ENCODE data around the gene KDM5A. TPM values are rescaled to one million over a fixed set of nuclear protein-coding genes. Genes with fewer than 3 reads are reported as not detected.

Gene KDM5A
- total RNA-seq, 6 experiments from 2014 or later: 10.8 to 31.0 (median 27.9) TPM

- DNase-seq (no peak), ATAC-seq (no peak)
- Histone ChIP-seq H3K27me3 (no peaks in the 10 kb centered on the region), H3K36me3 (peaks cover 0 to 15% (median 0%) of the 10 kb centered on the region in 4 donors), H3K4me3 (no peak overlapping the region), H3K27ac (no peak overlapping the region), H3K4me1 (peaks cover 0 to 16% (median 0%) of the 10 kb centered on the region in 4 donors), H3K9me3 (no peaks in the 10 kb centered on the region)
- TF ChIP-seq, protein P1, sequence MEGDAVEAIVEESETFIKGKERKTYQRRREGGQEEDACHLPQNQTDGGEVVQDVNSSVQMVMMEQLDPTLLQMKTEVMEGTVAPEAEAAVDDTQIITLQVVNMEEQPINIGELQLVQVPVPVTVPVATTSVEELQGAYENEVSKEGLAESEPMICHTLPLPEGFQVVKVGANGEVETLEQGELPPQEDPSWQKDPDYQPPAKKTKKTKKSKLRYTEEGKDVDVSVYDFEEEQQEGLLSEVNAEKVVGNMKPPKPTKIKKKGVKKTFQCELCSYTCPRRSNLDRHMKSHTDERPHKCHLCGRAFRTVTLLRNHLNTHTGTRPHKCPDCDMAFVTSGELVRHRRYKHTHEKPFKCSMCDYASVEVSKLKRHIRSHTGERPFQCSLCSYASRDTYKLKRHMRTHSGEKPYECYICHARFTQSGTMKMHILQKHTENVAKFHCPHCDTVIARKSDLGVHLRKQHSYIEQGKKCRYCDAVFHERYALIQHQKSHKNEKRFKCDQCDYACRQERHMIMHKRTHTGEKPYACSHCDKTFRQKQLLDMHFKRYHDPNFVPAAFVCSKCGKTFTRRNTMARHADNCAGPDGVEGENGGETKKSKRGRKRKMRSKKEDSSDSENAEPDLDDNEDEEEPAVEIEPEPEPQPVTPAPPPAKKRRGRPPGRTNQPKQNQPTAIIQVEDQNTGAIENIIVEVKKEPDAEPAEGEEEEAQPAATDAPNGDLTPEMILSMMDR (IDR thresholded peaks at IDR 0.05): no peak
- no peak for TF ChIP-seq POLR2A (IDR thresholded peaks at IDR 0.05)
- 51% methylated on average over 9 of the region's 14 CpGs for WGBS (ENCODE audit: insufficient coverage, low coverage, low lambda C conversion rate, missing lambda C conversion rate)
- intact Hi-C loops (cut with DNase I): no loop called here
Observed at GRCh38 chr12:230925-231671, 158.0 kb downstream of the KDM5A start.

Other genes with a start within 250 kb of the KDM5A start
- 100 to 1,000 TPM in 1 of 6 experiments, 10 to 100 TPM in 4, 1 to 10 TPM in 1; 8.2 to 114 (median 26.5) TPM for gene SLC6A12, start 175.2 kb downstream of the KDM5A start, total RNA-seq
- gene SLC6A13, start 126.5 kb downstream of the KDM5A start, total RNA-seq: 10 to 100 TPM in 3 of 6 experiments, 1 to 10 TPM in 3; 2.0 to 70.6 (median 14.4) TPM
- 1 to 10 TPM; 1.9 to 3.8 (median 2.1) TPM for gene CCDC77, start 12.3 kb upstream of the KDM5A start, total RNA-seq
- 1 to 10 TPM in 1 of 6 experiments, under 1 TPM in 5; 0.12 to 2.0 (median 0.38) TPM for gene B4GALNT3, start 70.6 kb upstream of the KDM5A start, total RNA-seq